ENCODE measurements around the gene TPMT. TPM values are rescaled to one million over a fixed set of nuclear protein-coding genes. Genes with fewer than 3 reads are reported as not detected.

TPMT gene
- total RNA-seq, 4 donors from 2014 or later: 16.3 to 50.8 (median 26.4) TPM

GRCh38 chr6:18166312-18167036, 11.6 kb upstream of the TPMT start:
- H3K4me1 ChIP-seq: no peaks in the 10 kb centered on the region
- peaks cover 0 to 58% (median 0%) of the 10 kb centered on the region in 3 donors for H3K36me3 ChIP-seq
- H3K4me3 ChIP-seq: no peak overlapping the region
- H3K27ac ChIP-seq: no peak overlapping the region
- DNase-seq: no peak
- TF ChIP-seq CTCF (IDR thresholded peaks at IDR 0.05) (no peak), POLR2A (IDR thresholded peaks at IDR 0.05) (no peak)
- H3K9me3 ChIP-seq: no peaks in the 10 kb centered on the region
- H3K27me3 ChIP-seq: no peaks in the 10 kb centered on the region

GRCh38 chr6:18165751-18166150, 10.9 kb upstream of the TPMT start:
- no peak overlapping the region for H3K4me3 ChIP-seq
- H3K36me3 ChIP-seq: peaks cover 0 to 59% (median 0%) of the 10 kb centered on the region in 3 donors
- H3K27me3 ChIP-seq: no peaks in the 10 kb centered on the region
- TF ChIP-seq POLR2A (IDR thresholded peaks at IDR 0.05): no peak
- TF ChIP-seq CTCF (IDR thresholded peaks at IDR 0.05): no peak
- H3K4me1 ChIP-seq: no peaks in the 10 kb centered on the region
- H3K9me3 ChIP-seq: no peaks in the 10 kb centered on the region
- no peak overlapping the region for H3K27ac ChIP-seq
- no peak for DNase-seq

GRCh38 chr6:18162401-18162800, 7.5 kb upstream of the TPMT start:
- H3K4me3 ChIP-seq: no peak overlapping the region

GRCh38 chr6:18161431-18161830, 6.6 kb upstream of the TPMT start:
- no peaks in the 10 kb centered on the region for H3K27me3 ChIP-seq
- TF ChIP-seq CTCF (IDR thresholded peaks at IDR 0.05): no peak
- TF ChIP-seq POLR2A (IDR thresholded peaks at IDR 0.05): no peak
- peaks cover 0 to 42% (median 0%) of the 10 kb centered on the region in 3 donors for H3K36me3 ChIP-seq
- DNase-seq: no peak
- H3K4me1 ChIP-seq: peaks cover 0 to 3% (median under 1%) of the 10 kb centered on the region in 4 donors
- H3K9me3 ChIP-seq: no peaks in the 10 kb centered on the region
- no peak overlapping the region for H3K4me3 ChIP-seq
- no peak overlapping the region for H3K27ac ChIP-seq

More at GRCh38 chr6:18162401-18162800, 7.5 kb upstream of the TPMT start:
- peaks cover 0 to 48% (median 0%) of the 10 kb centered on the region in 3 donors for H3K36me3 ChIP-seq
- no peaks in the 10 kb centered on the region for H3K27me3 ChIP-seq
- no peaks in the 10 kb centered on the region for H3K9me3 ChIP-seq
- no peaks in the 10 kb centered on the region for H3K4me1 ChIP-seq
- no peak overlapping the region for H3K27ac ChIP-seq
- TF ChIP-seq CTCF (IDR thresholded peaks at IDR 0.05) (no peak), POLR2A (IDR thresholded peaks at IDR 0.05) (no peak)
- no peak for DNase-seq

- no peak for DNase-seq
- Histone ChIP-seq H3K9me3 (no peaks in the 10 kb centered on the region), H3K27ac (no peak overlapping the region), H3K4me3 (no peak overlapping the region), H3K36me3 (peaks cover 0 to 37% (median 0%) of the 10 kb centered on the region in 3 donors), H3K4me1 (peaks cover 0 to 7% (median 2%) of the 10 kb centered on the region in 4 donors), H3K27me3 (no peaks in the 10 kb centered on the region)
- TF ChIP-seq POLR2A (IDR thresholded peaks at IDR 0.05): no peak
- no peak for TF ChIP-seq CTCF (IDR thresholded peaks at IDR 0.05)
These were observed 6.0 kb upstream of the TPMT start for GRCh38 chr6:18160911-18161310.

Data from Peyer's patch (tissue), 4 donors.